Upper lobe of left lung (tissue), 4 donors: ENCODE measurements around the gene IYD.

Experiments used
- POLR2A ChIP-seq, 4 donors: fragments of 450-650 bp; IDR thresholded peaks; one replicate each; pipeline ENCODE4 v1.5.1; 2016 to 2017; ENCODE audit warnings: antibody characterized with exemption in 4 of 4, mild to moderate bottlenecking in 2 of 4
- POLR2AphosphoS5 ChIP-seq, 2 donors: sonication (generic); formaldehyde crosslinking; IDR thresholded peaks; one replicate each; pipeline ENCODE4 v1.5.1; 2017; ENCODE audit warnings: antibody characterized with exemption in 2 of 2

- TF ChIP-seq POLR2A (IDR thresholded peaks at IDR 0.05): no peak
- TF ChIP-seq POLR2AphosphoS5 (IDR thresholded peaks at IDR 0.05): no peak
These were observed 6.9 kb upstream of the IYD start for GRCh38 chr6:150361876-150362275.
